HUES48 (cell line): ENCODE measurements around the gene LHX6.

ENCODE experiments used
- H3K27ac ChIP-seq: one replicate; pipeline ENCODE4 v1.7.0; 2013; ENCODE audit warnings: low read depth, low read length, inconsistent platforms
- H3K27me3 ChIP-seq: 2 replicates; pipeline ENCODE4 v1.6.1; 2013; ENCODE audit warnings: mild to moderate bottlenecking, low read length; ENCODE audit not compliant: control insufficient read depth, insufficient read depth
- H3K36me3 ChIP-seq: 2 replicates; pipeline ENCODE4 v1.6.1; 2013; ENCODE audit warnings: low read length; ENCODE audit not compliant: control insufficient read depth, insufficient read depth
- H3K4me1 ChIP-seq: 2 replicates; pipeline ENCODE4 v1.6.1; 2013; ENCODE audit warnings: mild to moderate bottlenecking, low read length; ENCODE audit not compliant: control insufficient read depth, insufficient read depth
- H3K4me3 ChIP-seq: 2 replicates; pipeline ENCODE4 v1.5.1; 2013; ENCODE audit warnings: mild to moderate bottlenecking, low read depth, low read length
- H3K9ac ChIP-seq: 2 replicates; pipeline ENCODE4 v1.6.1; 2013; ENCODE audit warnings: mild to moderate bottlenecking, low read depth, low read length, moderate library complexity
- H3K9me3 ChIP-seq: 2 replicates; pipeline ENCODE4 v1.6.1; 2013; ENCODE audit warnings: low read length; ENCODE audit not compliant: control insufficient read depth, insufficient read depth

Gene LHX6

GRCh38 chr9:122202111-122202510, 26.6 kb downstream of the LHX6 start:
- no peaks in the 10 kb centered on the region for H3K9me3 ChIP-seq
- no peaks in the 10 kb centered on the region for H3K36me3 ChIP-seq
- no peak overlapping the region for H3K27ac ChIP-seq
- H3K27me3 ChIP-seq = no peaks in the 10 kb centered on the region
- no peak overlapping the region for H3K4me3 ChIP-seq
- H3K4me1 ChIP-seq = peaks cover 10% of the 10 kb centered on the region
- no peak overlapping the region for H3K9ac ChIP-seq

GRCh38 chr9:122201641-122202040, 27.1 kb downstream of the LHX6 start:
- Histone ChIP-seq H3K9ac (no peak overlapping the region), H3K27ac (no peak overlapping the region), H3K4me1 (peaks cover 10% of the 10 kb centered on the region), H3K9me3 (no peaks in the 10 kb centered on the region), H3K36me3 (no peaks in the 10 kb centered on the region), H3K27me3 (no peaks in the 10 kb centered on the region), H3K4me3 (no peak overlapping the region)

DNA sequence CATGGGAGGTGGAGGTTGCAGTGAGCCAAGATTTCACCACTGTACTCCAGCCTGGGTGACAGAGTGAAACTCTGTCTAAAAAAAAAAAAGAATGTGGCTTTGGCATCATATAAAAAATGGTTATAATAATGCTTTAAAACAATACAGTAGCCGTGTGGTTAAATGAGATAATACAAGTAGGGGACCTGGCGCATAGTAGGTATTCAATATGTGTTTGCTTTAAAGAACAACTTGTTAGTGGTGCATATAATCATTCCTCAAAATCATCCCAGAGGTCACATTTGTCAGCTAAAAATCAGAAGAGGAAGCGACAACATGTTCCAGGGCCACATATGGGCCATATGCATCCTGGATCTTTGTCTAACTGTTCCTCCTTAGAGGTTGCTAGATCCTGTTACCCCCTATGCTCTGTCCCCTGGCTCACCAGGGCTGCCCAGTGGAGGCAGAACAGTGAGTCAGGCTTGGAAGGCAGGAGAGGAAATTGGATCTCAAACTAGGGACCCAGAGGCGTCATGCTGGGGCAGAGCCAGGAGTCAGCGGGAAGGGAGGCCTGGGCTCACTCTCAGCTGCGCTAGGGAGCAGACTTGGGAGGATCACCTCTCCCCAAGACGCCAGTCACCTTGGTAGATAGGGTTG, 27.7 kb downstream of the LHX6 start:
- Histone ChIP-seq H3K36me3 (no peaks in the 10 kb centered on the region), H3K4me3 (no peak overlapping the region), H3K27ac (no peak overlapping the region), H3K27me3 (no peaks in the 10 kb centered on the region), H3K9ac (no peak overlapping the region), H3K9me3 (no peaks in the 10 kb centered on the region), H3K4me1 (peaks cover 10% of the 10 kb centered on the region)

GRCh38 chr9:122197882-122198281, 30.9 kb downstream of the LHX6 start:
- Histone ChIP-seq H3K4me3 (no peak overlapping the region), H3K9me3 (no peaks in the 10 kb centered on the region), H3K9ac (no peak overlapping the region), H3K36me3 (no peaks in the 10 kb centered on the region), H3K27ac (no peak overlapping the region), H3K27me3 (no peaks in the 10 kb centered on the region), H3K4me1 (0 out of 2 replicates have a peak, but pooled peaks cover 1% of the 10 kb centered on the region)

GRCh38 chr9:122197426-122197825, 31.3 kb downstream of the LHX6 start:
- H3K9ac ChIP-seq = no peak overlapping the region
- no peaks in the 10 kb centered on the region for H3K36me3 ChIP-seq
- H3K27ac ChIP-seq = no peak overlapping the region
- H3K9me3 ChIP-seq = no peaks in the 10 kb centered on the region
- no peaks in the 10 kb centered on the region for H3K27me3 ChIP-seq
- H3K4me1 ChIP-seq = peaks cover 6% of the 10 kb centered on the region
- no peak overlapping the region for H3K4me3 ChIP-seq

GRCh38 chr9:122195875-122196274, 32.9 kb downstream of the LHX6 start:
- H3K27ac ChIP-seq = no peak overlapping the region
- H3K4me1 ChIP-seq = peaks cover 13% of the 10 kb centered on the region
- no peak overlapping the region for H3K4me3 ChIP-seq
- no peaks in the 10 kb centered on the region for H3K9me3 ChIP-seq
- no peaks in the 10 kb centered on the region for H3K27me3 ChIP-seq
- H3K36me3 ChIP-seq = no peaks in the 10 kb centered on the region
- no peak overlapping the region for H3K9ac ChIP-seq

DNA sequence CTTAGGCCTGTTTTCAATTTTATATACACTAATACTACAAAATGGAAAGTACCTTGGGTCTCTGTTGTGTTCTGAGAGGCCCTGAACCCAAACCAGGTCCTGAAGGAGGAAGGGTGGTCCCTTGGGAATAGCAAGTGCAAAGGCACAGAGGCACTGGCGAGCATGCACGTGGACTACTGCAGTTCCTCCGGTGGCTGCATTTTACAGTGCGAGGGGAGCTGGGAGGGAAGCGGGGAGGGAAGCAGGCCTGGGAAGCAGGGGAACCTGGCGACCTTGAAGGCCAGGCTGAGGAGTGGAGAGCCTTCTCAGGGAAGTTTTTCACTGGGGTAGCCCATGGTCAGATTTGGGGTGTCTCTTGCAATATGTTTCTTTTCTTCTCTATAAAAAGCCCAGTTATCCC, 35.1 kb downstream of the LHX6 start:
- H3K27me3 ChIP-seq = no peaks in the 10 kb centered on the region
- H3K9ac ChIP-seq = no peak overlapping the region
- no peak overlapping the region for H3K4me3 ChIP-seq
- H3K4me1 ChIP-seq = peaks cover 13% of the 10 kb centered on the region
- no peak overlapping the region for H3K27ac ChIP-seq
- H3K9me3 ChIP-seq = no peaks in the 10 kb centered on the region
- no peaks in the 10 kb centered on the region for H3K36me3 ChIP-seq

DNA sequence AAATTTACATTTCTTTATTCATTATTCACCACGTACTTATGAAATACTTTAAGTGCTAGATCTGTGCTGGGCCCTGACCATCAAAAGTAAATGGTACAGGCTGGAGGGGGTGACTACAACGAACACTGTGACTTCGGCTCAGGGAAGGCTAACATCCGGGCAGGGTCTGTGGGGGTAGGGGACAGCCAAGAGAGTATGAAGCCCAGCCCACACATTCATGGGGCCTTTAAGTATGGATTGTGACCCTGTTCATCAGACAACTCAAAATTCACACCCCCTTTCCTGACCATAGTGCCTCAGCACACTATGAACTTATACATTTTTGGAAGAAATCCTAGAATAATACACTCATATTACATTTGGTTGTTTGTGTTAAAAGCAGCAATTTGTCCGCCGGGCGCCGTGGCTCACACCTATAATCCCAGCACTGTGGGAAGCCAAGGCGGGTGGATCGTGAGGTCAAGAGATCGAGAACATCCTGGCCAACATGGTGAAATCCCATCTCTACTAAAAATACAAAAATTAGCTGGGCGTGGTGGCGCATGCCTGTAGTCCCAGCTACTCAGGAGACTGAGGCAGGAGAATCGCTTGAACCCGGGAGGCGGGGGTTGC, 35.7 kb downstream of the LHX6 start:
- Histone ChIP-seq H3K9ac (no peak overlapping the region), H3K4me1 (peaks cover 13% of the 10 kb centered on the region), H3K4me3 (no peak overlapping the region), H3K36me3 (no peaks in the 10 kb centered on the region), H3K27ac (no peak overlapping the region), H3K9me3 (no peaks in the 10 kb centered on the region), H3K27me3 (no peaks in the 10 kb centered on the region)

GRCh38 chr9:122192261-122192875, 36.4 kb downstream of the LHX6 start:
- H3K9me3 ChIP-seq = no peaks in the 10 kb centered on the region
- no peak overlapping the region for H3K9ac ChIP-seq
- no peak overlapping the region for H3K4me3 ChIP-seq
- peaks cover 13% of the 10 kb centered on the region for H3K4me1 ChIP-seq
- no peaks in the 10 kb centered on the region for H3K27me3 ChIP-seq
- H3K36me3 ChIP-seq = no peaks in the 10 kb centered on the region
- H3K27ac ChIP-seq = no peak overlapping the region

DNA sequence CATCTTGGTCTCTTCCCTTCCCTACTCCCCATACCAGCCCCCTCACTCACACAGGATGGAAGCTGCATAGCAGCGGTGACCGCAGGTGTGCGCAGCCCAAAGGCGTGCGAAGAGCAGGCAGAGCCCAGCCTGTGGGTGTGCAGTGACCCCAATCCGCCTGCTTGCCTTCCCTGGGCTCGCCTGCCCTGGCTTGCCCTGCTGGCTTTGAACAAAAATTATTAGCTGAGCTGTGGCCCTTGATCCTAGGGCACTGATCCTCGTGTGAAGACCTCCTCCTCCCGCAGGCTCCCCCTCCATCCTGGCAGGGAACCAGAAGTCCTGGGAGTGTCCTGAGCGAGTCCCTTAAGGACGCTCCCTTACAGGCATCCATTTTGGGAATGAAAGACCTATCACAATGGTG, 37.2 kb downstream of the LHX6 start:
- H3K9ac ChIP-seq = no peak overlapping the region
- no peaks in the 10 kb centered on the region for H3K9me3 ChIP-seq
- peaks cover 13% of the 10 kb centered on the region for H3K4me1 ChIP-seq
- H3K27me3 ChIP-seq = no peaks in the 10 kb centered on the region
- no peak overlapping the region for H3K27ac ChIP-seq
- H3K4me3 ChIP-seq = no peak overlapping the region
- H3K36me3 ChIP-seq = no peaks in the 10 kb centered on the region

- no peaks in the 10 kb centered on the region for H3K27me3 ChIP-seq
- H3K4me3 ChIP-seq = no peak overlapping the region
- H3K36me3 ChIP-seq = no peaks in the 10 kb centered on the region
- no peaks in the 10 kb centered on the region for H3K9me3 ChIP-seq
- no peak overlapping the region for H3K27ac ChIP-seq
- H3K4me1 ChIP-seq = peaks cover 13% of the 10 kb centered on the region
- no peak overlapping the region for H3K9ac ChIP-seq
These were observed 38.0 kb downstream of the LHX6 start for GRCh38 chr9:122190597-122191381.
